ENCODE measurements around the gene CHD2.
"Not testable (repeated sequence)": the region's sequence is repeated elsewhere in the genome, so short reads cannot be mapped to it uniquely, and the experiment has no call there.

Gene CHD2

DNA sequence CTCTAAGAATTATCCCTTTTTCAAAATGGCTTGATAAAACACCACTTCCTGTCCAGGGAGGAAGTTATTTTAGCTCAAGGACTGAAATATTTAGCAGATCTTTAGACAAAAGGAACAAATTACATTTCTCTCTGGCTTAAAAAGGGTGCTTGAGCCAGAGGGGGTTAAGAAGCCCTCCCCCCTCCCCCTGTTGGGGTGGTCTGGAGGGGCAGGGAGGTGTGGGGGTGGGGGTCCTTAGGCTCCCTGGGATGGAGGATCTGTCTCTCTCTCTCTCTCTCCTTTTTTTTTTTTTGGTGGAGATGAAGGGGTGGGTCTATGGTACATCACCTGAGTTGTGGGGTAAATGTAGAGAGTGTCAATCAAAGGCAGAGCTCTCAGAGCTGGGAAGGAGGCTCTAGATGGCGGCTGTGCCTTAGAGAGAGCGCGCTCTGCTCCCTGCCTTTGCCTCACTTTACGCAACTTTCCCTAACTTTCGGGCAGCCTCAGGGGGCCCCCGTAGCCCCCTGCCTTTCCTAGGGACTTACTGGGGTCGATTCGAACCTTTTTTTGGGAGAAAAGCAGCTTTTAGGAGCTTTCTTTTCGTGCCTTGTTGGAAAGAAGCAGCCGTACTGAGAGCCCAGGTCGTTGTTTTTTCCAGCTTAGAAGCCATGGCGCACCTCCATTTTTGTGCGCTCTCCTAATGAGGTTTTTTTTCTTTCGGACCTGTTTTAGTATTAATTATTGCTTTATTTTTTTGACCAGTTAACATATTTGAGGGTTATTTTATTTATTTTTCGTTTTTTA, at the start of gene CHD2:
Gene CHD2, plus strand, starts transcription at position 377 of the 783 bp plus-strand sequence. CDS start 914 bp downstream, outside the sequence.
- peak; percentile 49 for DNase-seq (ENCODE audit: low read depth)

DNA sequence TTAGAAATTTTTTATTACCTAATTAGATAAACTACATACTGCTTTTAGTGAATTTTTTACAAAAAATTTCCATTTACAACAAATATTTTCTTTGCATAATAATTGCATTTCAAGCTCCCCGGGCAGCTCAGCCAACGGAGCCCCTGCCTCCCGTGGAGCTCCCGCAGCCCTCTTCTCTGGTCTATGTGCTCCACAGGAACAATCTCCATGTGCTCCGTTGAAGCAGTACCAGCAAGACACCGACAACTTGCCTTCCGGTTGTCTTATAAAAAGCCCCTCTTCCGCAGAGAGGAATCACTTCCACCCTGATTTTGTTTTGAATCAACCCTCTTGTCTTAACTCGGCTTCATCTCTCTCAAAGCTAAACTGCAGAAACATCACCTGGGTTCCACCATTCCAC, 46.9 kb upstream of the CHD2 start:
- DNase-seq (ENCODE audit: low read depth): no peak

DNA sequence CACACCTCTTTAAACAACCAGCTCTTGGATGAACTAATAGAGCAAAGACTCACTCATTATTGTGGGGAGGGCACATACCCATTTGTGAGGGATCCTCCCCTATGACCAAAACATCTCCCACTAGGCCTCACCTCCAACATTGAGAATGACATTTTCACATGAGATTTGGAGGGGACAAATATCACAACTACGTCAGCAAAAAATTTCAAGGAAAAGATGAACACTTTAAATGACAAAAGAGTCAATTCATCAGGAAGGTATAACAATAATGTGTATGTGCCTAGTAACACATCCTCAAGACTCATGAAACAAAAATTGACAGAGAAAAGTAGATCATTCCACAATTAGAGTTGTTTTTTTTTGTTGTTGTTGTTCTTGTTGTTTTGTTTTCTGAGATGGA, 38.4 kb upstream of the CHD2 start:
- no peak for DNase-seq (ENCODE audit: low read depth)

DNA sequence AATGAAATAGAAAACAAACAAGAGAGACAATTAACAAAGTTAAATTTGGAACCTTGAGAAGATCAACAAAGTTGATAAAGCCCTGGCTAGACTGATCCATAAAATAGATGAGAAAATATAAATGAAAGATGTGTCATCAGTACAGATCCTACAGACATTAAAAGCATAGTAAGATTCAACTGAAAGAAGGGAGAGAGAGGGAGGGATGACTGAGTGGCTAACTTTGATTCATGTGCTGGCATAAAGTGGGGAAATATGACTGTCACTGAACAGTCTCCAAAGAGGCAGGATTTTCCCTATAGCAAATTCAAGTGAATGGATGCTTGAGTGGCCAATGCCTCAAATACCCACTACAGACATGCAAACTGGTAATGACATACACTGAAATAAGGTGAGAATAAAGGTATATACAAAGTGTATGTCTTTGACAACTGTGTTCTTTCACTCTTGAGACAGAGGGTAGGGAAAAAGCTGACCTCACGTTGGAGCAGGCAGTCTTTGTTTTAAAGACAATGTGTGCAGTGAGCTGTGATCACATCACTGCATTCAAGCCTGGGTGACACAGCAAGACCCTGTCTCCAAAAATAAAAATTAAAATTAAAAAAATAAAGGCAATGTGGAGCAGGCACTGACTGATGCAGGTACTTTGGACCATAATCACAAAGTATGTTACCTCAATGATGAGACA, 35.9 kb upstream of the CHD2 start:
- no peak for DNase-seq (ENCODE audit: low read depth)

DNA sequence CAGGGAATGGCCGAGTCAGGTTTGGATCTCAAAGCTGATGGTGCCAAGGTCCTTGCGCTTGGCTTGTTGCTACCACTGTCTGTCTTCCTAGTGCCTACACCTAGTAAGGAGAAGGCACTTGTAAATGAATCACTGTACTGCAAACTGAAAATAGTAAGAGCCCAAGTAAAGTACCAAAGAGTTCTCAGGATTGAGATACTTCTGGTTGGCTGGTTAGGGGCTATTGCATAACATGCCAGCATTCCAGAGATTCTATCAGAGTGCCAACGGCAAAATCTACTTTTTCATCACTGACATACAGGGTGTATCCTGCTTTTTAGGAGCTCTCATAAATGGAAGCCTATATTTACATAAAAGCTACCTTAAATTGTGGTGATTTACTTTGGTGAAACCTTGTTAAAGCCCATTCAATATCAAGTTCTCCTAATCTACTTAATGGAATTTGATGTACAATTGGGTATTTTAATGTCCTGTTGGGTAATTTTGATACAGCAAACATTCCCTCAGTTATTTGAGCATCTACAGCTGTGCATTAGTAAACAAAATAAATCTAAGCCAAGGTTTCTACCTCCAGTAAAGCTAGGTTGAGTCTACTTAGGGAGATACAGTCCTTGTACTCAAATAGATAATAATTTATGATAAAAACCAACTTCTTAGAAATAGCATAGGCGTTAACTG, 30.7 kb upstream of the CHD2 start:
- no peak for DNase-seq (ENCODE audit: low read depth)

DNA sequence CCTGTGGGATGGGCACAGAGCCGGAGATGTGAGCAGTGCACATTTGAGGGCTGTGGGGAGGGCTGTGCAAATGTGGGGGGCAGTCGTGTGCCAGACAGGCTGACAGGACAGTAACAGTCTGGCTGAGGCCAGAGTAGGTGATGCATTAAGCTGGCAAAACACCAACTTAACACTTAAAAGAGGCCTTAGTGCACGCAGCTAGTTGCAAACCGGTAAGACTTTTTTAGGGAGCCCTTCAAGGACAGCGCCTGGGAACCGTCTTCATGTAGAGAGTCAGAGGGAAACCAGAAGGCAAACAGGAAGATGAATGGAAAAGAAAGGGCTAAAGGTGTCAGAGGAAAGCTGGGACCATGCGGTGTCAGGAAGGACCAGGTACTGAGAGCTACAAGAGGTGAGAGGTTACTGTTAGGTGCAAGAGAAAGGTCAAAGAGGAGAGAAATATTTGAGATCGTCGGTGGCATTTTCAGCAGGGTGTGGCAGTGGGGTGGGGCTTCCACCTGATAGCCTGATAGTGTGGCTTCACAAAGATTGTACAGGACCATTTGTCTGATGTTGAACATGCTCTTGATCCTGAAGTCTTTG, 30.0 kb upstream of the CHD2 start:
- DNase-seq (ENCODE audit: low read depth): no peak

DNA sequence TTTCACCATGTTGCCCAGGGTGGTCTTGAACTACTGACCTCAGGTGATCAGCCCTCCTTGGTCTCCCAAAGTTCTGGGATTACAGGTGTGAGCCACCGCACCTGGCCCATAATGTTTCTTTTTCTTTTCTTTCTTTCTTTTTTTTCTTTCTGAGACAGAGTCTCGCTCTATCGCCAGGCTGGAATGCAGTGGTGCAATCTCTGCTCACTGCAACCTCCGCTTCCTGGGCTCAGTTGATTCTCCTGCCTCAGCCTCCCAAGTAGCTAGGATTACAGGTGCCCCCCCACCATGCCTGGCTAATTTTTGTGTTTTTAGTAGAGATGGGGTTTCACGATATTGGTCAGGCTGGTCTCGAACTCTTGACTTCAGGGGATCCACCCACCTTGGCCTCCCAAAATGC, 27.2 kb upstream of the CHD2 start:
- not testable (repeated sequence) for DNase-seq (ENCODE audit: low read depth)

DNA sequence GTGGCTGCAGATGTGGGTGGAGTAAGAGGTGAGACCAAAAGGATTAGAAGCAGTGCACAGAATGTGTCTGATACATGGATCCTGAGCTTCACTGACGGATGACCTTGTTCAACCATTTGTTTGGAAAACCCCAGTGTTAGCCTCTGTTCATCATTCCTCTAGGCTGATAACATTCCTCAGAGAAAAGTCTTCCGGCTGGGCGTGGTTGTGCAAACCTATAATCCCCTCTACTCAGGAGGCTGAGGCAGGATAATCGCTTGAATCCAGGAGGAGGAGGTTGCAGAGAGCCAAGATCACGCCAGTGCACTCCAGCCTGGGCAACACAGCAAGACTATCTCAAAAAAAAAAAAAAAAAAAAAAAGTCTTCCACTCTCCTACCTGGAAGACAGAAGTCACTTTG, 23.1 kb upstream of the CHD2 start:
- DNase-seq (ENCODE audit: low read depth): no peak

DNA sequence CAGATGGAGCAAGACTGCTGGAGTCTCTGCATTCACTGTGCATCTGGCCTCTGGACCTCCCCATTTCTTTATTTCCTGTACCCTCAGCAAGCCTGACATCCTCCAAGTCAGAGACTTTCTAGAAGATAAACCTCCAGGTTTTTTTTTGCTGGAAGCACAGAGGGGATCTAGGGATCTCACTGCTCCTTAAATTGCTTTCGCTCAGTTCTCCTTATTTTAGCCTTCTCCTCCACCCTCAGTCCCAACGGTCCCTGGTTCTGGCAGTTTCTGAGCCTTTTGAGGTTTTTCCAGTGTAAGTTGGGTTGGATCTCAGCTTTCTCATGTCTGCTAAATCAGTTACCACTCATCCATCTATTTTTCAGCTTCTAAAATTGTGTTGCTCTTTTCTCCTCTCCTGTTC, 22.7 kb upstream of the CHD2 start:
- no peak for DNase-seq (ENCODE audit: low read depth)

DNA sequence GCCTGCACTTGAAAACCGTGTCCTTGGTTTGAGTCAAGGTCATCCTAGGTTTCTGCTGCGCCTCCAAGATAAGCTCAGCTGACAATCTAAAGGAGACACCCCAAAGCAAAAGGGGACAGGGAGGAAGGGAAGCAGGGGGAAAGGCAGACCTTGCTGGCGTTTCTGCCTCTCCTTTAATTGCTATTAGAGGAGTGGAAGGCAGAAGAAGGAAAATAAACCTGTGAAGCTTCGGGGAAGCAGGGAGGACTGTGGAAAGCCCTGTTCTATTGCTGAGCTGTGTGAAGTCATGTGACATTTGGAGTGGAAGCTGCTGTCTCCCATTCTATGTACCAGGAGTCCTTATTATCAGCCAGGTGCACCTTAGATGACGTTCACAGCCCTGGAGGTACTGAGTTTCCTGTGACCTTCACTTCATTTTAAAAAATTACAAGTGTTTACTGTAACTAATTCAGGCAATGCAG, 21.5 kb upstream of the CHD2 start:
- DNase-seq (ENCODE audit: low read depth): no peak

DNA sequence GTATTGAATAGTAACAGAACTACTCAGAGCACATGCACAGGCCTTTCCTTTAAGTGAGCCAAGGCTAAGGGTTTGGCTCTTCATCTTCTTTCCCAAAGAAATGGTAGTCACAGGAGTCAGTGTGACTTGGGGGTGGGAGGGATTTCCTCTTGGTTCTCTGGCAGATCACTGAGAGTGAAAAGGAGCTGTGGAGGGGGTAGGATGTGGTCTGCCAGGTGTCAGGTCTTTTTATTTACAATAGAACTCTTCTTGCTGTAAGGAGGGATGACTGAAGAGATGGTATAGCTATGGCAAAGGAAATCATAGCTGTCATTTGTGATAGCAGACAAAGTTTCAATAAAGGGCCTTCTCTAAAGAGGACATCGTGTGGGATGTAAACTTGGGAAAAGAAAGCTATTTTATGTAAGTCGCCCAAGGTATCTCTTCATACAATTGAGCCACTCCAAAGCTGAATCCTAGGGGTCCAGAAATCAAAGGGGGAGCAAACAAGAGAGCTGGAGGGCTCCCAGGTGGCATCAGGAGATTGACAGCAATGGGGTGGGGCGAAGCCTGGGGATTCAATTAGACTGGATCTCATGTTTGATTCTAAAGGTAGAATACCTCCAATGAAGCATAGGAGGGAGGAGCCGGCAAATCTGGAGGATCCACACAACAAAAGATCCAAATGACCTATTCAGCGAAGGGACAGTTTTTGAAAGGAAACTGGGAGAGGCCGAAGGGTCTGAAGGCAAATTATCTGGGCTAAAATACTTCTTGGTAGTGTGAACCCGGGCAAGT, 20.0 kb upstream of the CHD2 start:
- DNase-seq (ENCODE audit: low read depth): no peak

DNA sequence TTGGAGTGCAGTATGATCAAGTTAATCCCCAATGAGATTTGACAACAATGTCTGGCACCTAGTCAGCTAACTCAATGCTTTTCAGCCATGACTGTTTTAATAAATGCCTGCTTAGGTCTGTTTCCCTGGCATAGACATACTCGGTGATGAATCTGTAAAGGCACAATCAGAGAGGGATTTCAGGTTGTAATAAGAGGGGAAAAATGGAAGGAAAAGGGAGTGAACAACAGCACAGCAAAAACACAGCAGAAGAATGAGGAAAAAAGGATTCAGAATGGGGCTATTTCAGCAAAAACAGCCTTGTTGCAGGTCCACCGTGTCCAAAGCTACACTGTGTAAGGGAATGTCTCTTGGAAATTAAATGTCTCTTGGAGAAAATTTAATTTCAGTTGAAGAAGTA, 19.3 kb upstream of the CHD2 start:
- DNase-seq (ENCODE audit: low read depth): no peak

DNA sequence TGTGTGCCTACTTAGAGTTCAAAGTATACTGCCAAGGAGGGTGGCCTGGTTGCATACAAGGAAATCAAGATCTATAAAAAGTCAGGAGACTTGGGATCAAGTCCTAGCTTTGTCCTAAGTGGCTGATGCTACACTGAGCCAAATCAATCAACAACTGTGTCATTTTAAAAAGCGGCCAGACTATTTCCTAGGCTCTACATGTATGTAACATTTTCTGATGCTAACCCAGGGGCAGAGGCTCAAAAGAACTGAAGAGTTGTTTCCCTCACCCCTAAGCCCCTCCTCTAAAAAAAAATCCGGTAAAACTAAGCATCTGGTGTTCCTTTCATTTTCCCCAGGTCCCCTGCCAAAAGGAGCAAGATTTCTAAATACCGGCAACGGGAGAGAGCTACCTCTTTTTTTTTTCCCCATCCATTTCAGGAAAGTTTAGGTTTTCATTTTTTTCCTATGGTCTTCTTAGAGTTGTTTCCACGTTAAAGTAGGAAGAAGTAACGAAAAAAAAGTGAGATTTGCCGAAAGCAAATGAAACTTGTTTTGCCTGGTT, 18.8 kb upstream of the CHD2 start:
- DNase-seq (ENCODE audit: low read depth): no peak

DNA sequence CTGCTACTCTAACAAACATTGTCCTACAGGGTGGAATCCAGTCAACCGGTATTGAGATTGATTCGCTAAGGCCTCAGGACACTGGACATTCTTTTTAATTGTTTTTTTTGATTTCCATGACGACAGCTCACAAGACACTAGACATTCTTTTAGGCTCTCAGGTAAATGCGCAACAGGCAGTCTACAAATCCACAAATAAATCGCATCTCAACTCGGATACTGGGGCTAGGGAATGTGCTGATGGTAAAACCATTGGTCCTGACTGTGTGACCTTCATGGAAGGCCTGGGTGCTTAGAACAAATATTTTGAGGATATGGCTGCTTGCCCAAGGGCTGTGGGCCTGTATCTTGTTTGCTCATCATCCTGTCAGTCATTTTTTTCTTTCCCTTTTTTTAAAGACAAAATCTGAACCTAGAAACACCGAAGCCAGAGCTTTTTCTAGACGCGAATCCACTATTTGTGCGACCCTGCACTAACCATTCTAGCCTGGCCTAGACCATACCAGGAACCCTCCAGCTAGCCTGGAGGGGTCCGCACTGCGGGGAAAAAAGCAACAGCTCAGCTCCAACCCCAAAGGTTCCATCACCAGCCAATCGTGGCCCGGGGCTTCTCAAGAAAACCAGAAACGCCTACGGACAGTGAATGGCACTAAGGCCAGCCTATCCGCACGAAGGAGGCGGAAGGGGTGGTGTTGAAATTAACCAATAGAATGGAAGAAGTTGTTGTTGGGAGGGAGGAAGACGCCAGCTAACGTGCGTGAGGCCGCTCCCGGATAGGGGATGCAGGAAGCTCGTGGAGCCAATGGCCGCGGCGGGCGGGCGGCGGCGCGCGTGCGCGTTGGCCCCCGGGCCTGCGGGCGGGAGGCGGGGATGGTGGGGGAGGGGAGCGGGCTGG, 18.1 kb upstream of the CHD2 start:
- DNase-seq (ENCODE audit: low read depth): peak; percentile 99

DNA sequence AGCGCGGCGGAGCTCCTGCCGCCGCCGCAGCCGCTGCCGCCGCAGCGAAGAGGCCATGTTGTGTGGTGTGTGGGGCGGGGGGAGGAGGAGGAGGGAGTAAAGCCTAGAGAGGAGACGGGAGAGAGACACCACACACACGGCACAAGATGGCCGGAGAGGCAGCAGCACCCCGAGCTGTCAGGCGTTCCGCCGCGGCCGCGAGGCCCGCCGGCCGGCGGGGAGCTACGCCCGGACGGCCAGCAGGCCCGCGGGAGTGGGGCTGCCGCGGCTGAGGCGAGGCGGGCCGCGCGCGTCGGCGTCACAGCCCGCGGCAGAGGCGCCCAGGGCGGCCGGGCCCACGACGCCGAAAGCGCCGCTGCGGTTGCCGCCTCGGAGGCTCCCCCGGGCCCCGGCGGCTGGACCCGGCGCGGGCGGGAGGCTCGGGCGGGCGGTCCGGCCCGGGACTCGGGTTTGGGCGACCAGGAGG, 17.4 kb upstream of the CHD2 start:
- no peak for DNase-seq (ENCODE audit: low read depth)

DNA sequence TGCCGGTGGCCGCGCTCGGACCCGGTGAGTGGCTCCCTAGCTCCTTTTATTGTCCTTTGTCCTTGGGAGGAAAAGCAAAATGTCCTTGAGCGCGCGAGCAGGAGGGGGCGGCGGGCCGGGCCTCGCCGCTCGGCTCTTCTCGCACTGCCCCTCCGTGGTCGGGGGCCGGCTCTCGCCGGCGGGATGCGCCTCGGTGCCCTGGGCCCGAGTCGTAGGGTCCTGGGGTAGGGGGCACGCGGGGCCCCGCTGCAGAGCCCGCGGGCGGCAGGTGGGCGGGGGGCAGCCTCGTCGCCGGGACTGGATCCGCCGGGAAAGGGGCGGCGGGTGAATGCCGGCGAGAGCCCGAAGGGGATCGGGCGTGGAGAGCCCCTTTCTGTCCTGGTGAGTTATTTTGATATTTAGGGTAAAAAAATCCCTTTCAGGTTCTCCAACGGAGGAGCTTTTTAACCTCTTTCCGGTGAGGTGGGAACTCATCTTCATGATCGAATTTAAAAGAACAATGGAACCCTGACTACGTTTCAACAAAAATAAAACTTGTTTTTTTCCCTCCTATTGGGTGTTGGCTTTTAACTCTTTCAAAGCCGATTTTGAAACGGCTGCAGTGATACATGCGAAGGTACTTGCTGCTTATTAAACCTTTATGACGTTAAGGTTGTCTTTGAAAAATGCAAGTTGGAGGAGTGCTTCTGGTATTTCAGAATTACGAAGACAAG, 16.8 kb upstream of the CHD2 start:
- DNase-seq (ENCODE audit: low read depth): no peak

DNA sequence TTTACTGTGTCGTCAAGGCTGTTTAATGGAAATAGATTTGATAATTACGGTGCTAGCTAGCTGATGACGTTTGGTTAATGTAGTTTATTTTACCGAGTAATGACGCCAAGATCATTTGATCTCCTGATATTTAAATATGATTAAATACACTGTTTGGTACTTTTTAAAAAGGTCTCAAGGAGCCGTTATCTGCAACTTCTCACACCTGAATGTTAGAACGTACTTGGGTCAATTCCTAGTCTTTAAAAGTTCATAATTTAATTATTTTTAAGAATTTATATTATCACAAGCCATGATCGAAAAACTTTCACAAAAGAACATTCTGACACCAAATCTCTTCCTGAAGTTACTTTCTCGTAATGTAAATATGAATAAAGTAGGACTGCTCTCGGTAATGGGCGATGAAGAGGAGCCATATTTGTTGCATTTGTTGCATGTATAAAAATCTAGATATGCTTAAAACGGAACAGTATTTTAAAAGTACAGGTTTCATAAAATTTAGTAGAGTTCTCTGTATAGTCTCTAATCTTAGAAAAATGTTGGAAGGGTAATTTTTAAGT, 16.2 kb upstream of the CHD2 start:
- DNase-seq (ENCODE audit: low read depth): no peak

DNA sequence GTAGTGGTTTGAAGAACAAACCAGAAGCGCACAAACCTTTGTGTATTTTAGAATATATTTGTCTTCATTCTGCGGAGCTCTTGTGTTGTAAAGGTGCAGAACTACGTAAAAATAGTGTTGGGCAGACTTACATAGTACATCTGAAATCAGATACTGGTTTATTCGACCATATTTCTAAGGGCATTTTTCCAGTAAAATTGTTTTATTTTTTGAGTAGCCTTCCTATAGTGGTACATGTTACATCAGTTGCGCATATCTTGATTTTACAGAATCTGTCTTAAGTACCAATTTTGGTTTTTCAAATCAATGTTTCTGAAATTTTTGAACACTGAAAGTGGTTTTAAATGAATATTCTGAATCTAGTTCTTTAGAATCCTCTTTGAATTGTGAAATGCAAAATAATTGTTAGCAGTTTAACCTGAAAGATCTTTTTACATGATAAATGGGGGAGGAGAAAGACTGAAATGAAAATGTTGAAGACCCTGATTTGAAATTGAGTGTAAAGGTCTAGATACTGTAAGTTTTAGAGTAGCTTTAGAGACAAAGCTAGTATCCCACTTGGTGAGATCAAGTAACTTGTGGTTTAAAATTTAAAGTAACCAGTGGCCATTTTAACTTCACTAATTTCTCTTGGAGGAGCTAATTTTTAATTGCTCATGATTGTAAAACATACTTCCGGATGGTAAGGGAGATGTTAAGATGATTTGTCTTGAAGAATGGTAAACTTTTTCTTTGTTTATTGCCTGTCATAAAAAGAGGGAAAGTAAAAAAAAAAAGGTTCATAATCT, 15.5 kb upstream of the CHD2 start:
- DNase-seq (ENCODE audit: low read depth): no peak
